K562 (cell line): ENCODE measurements around the gene CD164L2. TPM values are rescaled to one million over a fixed set of nuclear protein-coding genes. Genes with fewer than 3 reads are reported as not detected.

Experiments used
- CC2D1A ChIP-seq: fragments of 450-650 bp; IDR thresholded peaks from 2 replicates; pipeline ENCODE4 v1.6.1; 2017; ENCODE audit warnings: mild to moderate bottlenecking
- CHD2 ChIP-seq: IDR thresholded peaks from 2 replicates; pipeline ENCODE4 v1.6.1; 2011; ENCODE audit warnings: low read depth, low read length
- DNMT1 ChIP-seq: fragments of 450-650 bp; IDR thresholded peaks from 2 replicates; pipeline ENCODE4 v1.6.1; 2016; ENCODE audit warnings: antibody characterized with exemption, mild to moderate bottlenecking
- ELF4 ChIP-seq: fragments of 450-650 bp; formaldehyde crosslinking; IDR thresholded peaks from 2 replicates; pipeline ENCODE4 v1.4.0; 2022; ENCODE audit warnings: missing genetic modification characterization
- ETS2 ChIP-seq: IDR thresholded peaks from 2 replicates; pipeline ENCODE4 v1.6.1; 2016; ENCODE audit warnings: borderline replicate concordance, missing genetic modification characterization, mild to moderate bottlenecking, moderate library complexity, missing compliant biosample characterization; ENCODE audit not compliant: poor library complexity, severe bottlenecking
- HDAC1 ChIP-seq, 2 experiments: fragments of 450-650 bp; IDR thresholded peaks; 2 replicates each; pipeline ENCODE4 v1.6.1; 2016 to 2017; ENCODE audit warnings: inconsistent platforms in 1 of 2, mild to moderate bottlenecking in 1 of 2, moderate library complexity in 1 of 2
- HMG20A ChIP-seq: fragments of 450-650 bp; formaldehyde crosslinking; conservative IDR thresholded peaks from 2 replicates; pipeline ENCODE4 v1.4.0; 2020; ENCODE audit warnings: mild to moderate bottlenecking, mixed read lengths
- IRF9 ChIP-seq: fragments of 450-650 bp; IDR thresholded peaks from 2 replicates; pipeline ENCODE4 v1.6.1; 2016; ENCODE audit warnings: missing biosample characterization, missing genetic modification characterization
- MNT ChIP-seq, 2 experiments: fragments of 450-650 bp; conservative IDR thresholded peaks; 2 replicates each; pipeline ENCODE4 v1.6.1; 2017; ENCODE audit warnings: mild to moderate bottlenecking in 2 of 2, moderate library complexity in 2 of 2
- MYNN ChIP-seq, 2 experiments: sonication (generic); formaldehyde crosslinking in 1 of 2; IDR thresholded peaks; 2 replicates each; pipeline versions ENCODE4 v1.5.0 to v1.6.1; 2016 to 2020; ENCODE audit warnings: antibody characterized with exemption in 1 of 2, missing genetic modification reagents in 1 of 2
- NCOA6 ChIP-seq: fragments of 450-650 bp; IDR thresholded peaks from 2 replicates; pipeline ENCODE4 v1.6.1; 2017; ENCODE audit warnings: mild to moderate bottlenecking
- NR3C1 ChIP-seq: sonication (generic); formaldehyde crosslinking; IDR thresholded peaks from 2 replicates; pipeline ENCODE4 v1.8.1; 2022; ENCODE audit warnings: missing genetic modification reagents
- POLR2AphosphoS2 ChIP-seq: IDR thresholded peaks from 2 replicates; pipeline ENCODE4 v1.6.1; 2012; ENCODE audit warnings: low read length, improper control_type of control experiment
- POLR2AphosphoS5 ChIP-seq: IDR thresholded peaks from 2 replicates; pipeline ENCODE4 v1.6.1; 2011; ENCODE audit warnings: mild to moderate bottlenecking, low read depth, low read length, moderate library complexity; ENCODE audit not compliant: control insufficient read depth, insufficient read depth
- PRMT5 ChIP-seq: sonication (generic); formaldehyde crosslinking; IDR thresholded peaks from 2 replicates; pipeline ENCODE4 v1.5.0; 2020; ENCODE audit warnings: missing genetic modification reagents
- SMARCA5 ChIP-seq: fragments of 450-650 bp; IDR thresholded peaks from 2 replicates; pipeline ENCODE4 v1.6.1; 2016
- TAF1 ChIP-seq: IDR thresholded peaks from 2 replicates; pipeline ENCODE4 v1.6.1; 2011; ENCODE audit warnings: mild to moderate bottlenecking, low read length, moderate library complexity; ENCODE audit not compliant: insufficient read depth, control insufficient read depth, severe bottlenecking; ENCODE audit errors: extremely low read depth
- TRIM28 ChIP-seq: fragments of 450-650 bp; IDR thresholded peaks from 2 replicates; pipeline ENCODE4 v1.6.1; 2017
- U2AF1 ChIP-seq: fragments of 200-400 bp; formaldehyde crosslinking; optimal IDR thresholded peaks from 2 replicates; pipeline ENCODE3; 2017; ENCODE audit warnings: mild to moderate bottlenecking, low read depth, low read length, moderate library complexity
- WHSC1 ChIP-seq: IDR thresholded peaks from one replicate; pipeline ENCODE4 v1.6.1; 2012; ENCODE audit warnings: low read length, control low read depth, inconsistent platforms
- ZFX ChIP-seq: sonication (generic); formaldehyde crosslinking; IDR thresholded peaks from 2 replicates; pipeline ENCODE4 v1.8.0; 2022; ENCODE audit warnings: mild to moderate bottlenecking, missing genetic modification reagents, moderate library complexity
- ZNF12 ChIP-seq: sonication (generic); formaldehyde crosslinking; IDR thresholded peaks from 2 replicates; pipeline ENCODE4 v1.4.0; 2020; ENCODE audit warnings: mild to moderate bottlenecking, missing genetic modification reagents
- ZNF124 ChIP-seq: sonication (generic); formaldehyde crosslinking; IDR thresholded peaks from 2 replicates; pipeline ENCODE4 v1.8.1; 2022; ENCODE audit warnings: missing genetic modification reagents
- ZNF280B ChIP-seq: fragments of 250-450 bp; sonication (Bioruptor Pico); IDR thresholded peaks from 2 replicates; pipeline ENCODE4 v1.5.1; 2021; ENCODE audit warnings: mild to moderate bottlenecking
- ZNF282 ChIP-seq: sonication (generic); formaldehyde crosslinking; IDR thresholded peaks from 2 replicates; pipeline ENCODE4 v1.8.1; 2023; ENCODE audit warnings: missing genetic modification reagents
- ZNF551 ChIP-seq: fragments of 250-450 bp; sonication (Bioruptor Pico); IDR thresholded peaks from 2 replicates; pipeline ENCODE4 v1.5.0; 2021; ENCODE audit warnings: mild to moderate bottlenecking, moderate library complexity
- ZNF668 ChIP-seq: fragments of 250-450 bp; sonication (Bioruptor Pico); IDR thresholded peaks from 2 replicates; pipeline ENCODE4 v1.8.0; 2022; ENCODE audit warnings: mild to moderate bottlenecking, inconsistent platforms
- polyA plus RNA-seq, 8 experiments: library from polyadenylated mRNA; depleted of rRNA in 4 of 8; stranded (reverse) in 5 of 8; unstranded in 3 of 8; fragments of >200 nt; fragmentation: Nextera tagmentation in 2 of 8; fragmentation: Illumina TruSeq in 1 of 8; extraction: Ambion mirVana in 2 of 8; extraction: Trizol in 1 of 8; gene quantifications; 2 replicates each; pipeline versions ENCODE4 v1.2.1 to v1.2.3, GENCODE V29; 2011 to 2014; ENCODE audit warnings: inconsistent platforms in 1 of 8, missing spikeins in 1 of 8
- total RNA-seq, 7 experiments: library from RNA; depleted of rRNA in 6 of 7; stranded (reverse); fragments of >200 nt in 6 of 7; fragmentation: Illumina TruSeq in 2 of 7; extraction: Trizol in 2 of 7; gene quantifications; 2 replicates each; pipeline versions ENCODE4 v1.2.1 to v1.2.3, GENCODE V29; 2011 to 2021; ENCODE audit warnings: low replicate concordance in 1 of 7

The CD164L2 gene
- total and polyA plus RNA-seq, 9 of the 15 experiments (the other 6 are each of a cell fraction or from before 2014, with no cell fraction given): 0.08 to 0.92 (median 0.38) TPM; not detected in 1

- TF ChIP-seq ZNF12 (CRISPR knock-in tag): 0 out of 2 replicates have a peak, but pooled peaks have one; percentile 9
- TF ChIP-seq ZNF280B (CRISPR knock-in tag): no peak
- no peak for TF ChIP-seq U2AF1
- TF ChIP-seq ZNF551 (CRISPR knock-in tag): no peak
- TF ChIP-seq NR3C1 (CRISPR knock-in tag): no peak
- no peak for TF ChIP-seq PRMT5
- no peak for TF ChIP-seq TRIM28
- TF ChIP-seq ETS2: no peak
- TF ChIP-seq ELF4 (CRISPR knock-in tag): no peak
- TF ChIP-seq IRF9: no peak
- TF ChIP-seq HMG20A (CRISPR knock-in tag): no peak
- TF ChIP-seq ZFX: peak; percentile 62
- no peak for TF ChIP-seq CHD2
- TF ChIP-seq ZNF282: no peak
- TF ChIP-seq CC2D1A: peak; percentile 74
- TF ChIP-seq POLR2AphosphoS5: no peak
- no peak for TF ChIP-seq ZNF124 (CRISPR knock-in tag)
- no peak for TF ChIP-seq DNMT1
- TF ChIP-seq WHSC1: no peak
- TF ChIP-seq MNT (conservative IDR thresholded peaks at IDR 0.05): peak in 1 of 2 experiments; percentile 10; a peak in 1 of 4 replicates
- no peak for TF ChIP-seq NCOA6
- TF ChIP-seq TAF1: peak; percentile 44
- no peak for TF ChIP-seq MYNN (IDR thresholded peaks at IDR 0.05)
- no peak for TF ChIP-seq MYNN (CRISPR knock-in tag; IDR thresholded peaks at IDR 0.05)
- TF ChIP-seq HDAC1 (IDR thresholded peaks at IDR 0.05): no peak
- 0 out of 2 replicates have a peak, but pooled peaks have one; percentile 61 for TF ChIP-seq ZNF668 (CRISPR knock-in tag)
- TF ChIP-seq POLR2AphosphoS2: no peak
- TF ChIP-seq SMARCA5: no peak
Measured at GRCh38 chr1:27366411-27367159, 16.5 kb downstream of the CD164L2 start, which contains the start of gene MAP3K6 (continued).
